ENCODE measurements around the gene NOL9.

NOL9 gene

GRCh38 chr1:6588893-6589520, 34.7 kb upstream of the NOL9 start:
- ATAC-seq = no peak

- ATAC-seq = no peak
These were observed 34.0 kb upstream of the NOL9 start for GRCh38 chr1:6588128-6588892.

DNA sequence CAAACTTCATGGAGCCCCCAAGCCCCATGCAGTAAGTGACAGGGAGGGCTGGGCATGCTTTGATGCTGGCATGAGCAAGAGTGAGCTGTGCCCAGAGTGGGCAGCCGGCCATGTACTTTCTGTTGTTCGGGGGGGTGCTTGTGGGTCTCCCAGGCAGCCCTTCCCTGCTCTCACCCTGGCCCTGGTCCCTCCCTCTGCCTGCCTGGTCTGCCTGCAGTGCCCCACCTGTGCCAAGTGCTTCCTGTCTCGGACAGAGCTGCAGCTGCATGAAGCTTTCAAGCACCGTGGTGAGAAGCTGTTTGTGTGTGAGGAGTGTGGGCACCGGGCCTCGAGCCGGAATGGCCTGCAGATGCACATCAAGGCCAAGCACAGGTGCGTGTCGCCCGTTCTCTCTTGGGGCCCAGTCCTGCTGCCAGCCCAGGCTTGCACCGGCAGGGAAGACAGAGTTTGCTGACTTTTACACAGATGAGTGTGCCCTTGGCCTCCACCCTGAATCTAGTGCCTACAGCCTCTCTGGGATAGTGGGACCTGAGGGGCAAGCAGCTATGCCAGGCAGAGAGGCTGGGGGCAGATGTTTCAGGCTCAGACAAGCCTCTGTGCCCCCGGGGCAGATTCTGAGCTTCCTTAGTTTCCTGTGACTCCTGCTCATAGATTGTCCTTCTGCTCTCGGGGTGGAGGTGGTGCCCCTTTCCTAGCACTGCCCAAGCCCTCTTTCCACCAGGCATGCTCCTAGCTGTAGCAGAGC, 33.1 kb upstream of the NOL9 start:
- ATAC-seq = no peak

DNA sequence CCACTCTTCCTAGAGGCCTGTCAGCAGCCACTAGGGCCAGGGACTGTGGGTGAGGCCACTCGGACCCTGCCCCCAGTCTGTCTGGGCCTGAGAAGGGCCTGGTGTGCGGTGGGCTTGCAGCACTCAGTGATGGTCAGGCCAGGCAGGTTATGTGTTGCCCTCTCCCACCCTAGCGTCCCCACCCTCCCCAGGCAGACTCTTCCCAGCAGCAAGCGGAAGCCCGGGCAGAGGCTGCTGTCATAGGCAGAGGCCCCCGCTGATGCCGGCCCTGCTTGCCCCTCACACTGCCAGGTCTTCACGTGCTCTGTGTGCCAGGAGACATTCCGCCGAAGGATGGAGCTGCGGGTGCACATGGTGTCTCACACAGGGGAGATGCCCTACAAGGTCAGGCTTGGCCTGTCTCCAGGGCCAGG, 32.1 kb upstream of the NOL9 start:
- ATAC-seq = no peak

DNA sequence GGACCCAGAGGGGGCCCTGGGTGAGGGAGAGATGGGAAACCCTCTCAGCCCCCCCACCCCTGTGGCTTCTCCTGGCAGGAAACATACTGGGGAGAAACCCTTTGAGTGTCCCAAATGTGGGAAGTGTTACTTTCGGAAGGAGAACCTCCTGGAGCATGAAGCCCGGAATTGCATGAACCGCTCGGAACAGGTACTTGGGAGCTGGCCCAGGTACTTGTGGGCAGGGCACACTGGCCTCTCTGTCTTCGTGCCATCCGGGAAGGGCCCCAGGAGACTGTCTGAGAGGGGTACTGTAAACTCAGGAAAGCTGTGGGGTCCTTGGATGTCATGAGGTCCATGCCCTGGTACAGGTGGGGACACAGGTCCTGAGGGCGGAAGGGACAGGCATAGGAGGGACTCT, 31.5 kb upstream of the NOL9 start:
- ATAC-seq = no peak

DNA sequence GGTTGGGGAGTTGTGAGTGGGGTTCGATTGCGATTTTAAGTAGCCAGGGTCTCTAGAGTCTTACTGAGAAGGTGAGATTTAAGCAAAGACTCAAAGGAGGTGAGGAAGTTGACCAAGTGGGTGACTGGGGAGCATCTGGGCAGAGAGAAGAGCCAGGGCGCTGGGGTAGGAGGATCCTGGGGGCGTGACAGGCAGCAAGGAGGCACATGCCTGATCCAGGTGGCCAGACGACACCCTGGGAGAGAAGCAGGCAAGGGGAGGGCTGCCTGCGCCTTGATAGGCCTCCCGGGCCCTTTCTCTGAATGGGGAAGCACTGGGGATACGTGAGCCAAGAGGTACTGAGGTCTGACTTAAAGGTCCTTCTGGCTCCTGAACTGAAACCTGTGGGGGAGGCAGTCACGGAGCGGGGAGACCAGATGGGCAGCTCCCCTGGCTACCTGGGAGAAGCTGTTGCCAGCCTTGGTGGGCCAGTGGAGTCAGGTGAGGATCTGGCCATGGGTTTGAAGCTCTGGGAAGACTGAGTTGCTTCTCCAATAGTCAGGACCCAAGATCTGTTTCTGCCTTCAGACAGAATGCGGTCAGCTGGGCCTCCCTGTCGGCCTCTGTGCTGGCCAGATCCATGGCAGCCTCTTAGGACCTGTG, 30.9 kb upstream of the NOL9 start:
- no peak for ATAC-seq

GRCh38 chr1:6584126-6585080, 30.1 kb upstream of the NOL9 start:
- ATAC-seq = no peak

- no peak for ATAC-seq
These were observed 28.1 kb upstream of the NOL9 start for GRCh38 chr1:6582370-6582769.

DNA sequence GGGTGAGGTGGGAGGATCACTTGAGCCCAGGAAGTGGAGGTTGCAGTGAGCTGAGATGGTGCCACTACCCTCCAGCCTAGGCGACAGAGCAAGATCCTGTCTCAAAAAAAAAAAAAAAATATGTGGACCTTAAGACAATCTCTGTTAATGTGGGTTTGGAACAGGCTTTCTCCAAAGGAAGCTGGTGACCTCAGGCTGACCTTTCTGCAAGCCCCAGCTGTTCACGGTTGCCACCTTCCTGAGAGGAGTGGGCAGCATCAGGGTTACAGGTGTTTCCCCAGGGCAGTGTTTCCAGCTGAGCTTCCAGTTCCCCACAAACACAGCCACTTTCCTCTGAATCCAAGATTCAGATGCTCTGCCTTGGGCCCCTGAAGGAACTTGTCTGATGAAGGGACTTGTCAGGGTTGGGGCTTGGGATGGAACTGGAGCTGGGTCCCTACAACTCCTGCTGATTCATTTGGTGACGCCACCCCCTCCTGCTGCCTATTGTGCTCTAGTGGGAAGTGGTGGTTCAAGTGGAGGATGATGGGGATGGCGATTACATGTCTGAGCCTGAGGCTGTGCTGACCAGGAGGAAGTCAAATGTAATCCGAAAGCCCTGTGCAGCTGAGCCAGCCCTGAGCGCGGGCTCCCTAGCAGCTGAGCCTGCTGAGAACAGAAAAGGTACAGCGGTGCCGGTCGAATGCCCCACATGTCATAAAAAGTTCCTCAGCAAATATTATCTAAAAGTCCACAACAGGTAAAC, 27.4 kb upstream of the NOL9 start:
- ATAC-seq = no peak

DNA sequence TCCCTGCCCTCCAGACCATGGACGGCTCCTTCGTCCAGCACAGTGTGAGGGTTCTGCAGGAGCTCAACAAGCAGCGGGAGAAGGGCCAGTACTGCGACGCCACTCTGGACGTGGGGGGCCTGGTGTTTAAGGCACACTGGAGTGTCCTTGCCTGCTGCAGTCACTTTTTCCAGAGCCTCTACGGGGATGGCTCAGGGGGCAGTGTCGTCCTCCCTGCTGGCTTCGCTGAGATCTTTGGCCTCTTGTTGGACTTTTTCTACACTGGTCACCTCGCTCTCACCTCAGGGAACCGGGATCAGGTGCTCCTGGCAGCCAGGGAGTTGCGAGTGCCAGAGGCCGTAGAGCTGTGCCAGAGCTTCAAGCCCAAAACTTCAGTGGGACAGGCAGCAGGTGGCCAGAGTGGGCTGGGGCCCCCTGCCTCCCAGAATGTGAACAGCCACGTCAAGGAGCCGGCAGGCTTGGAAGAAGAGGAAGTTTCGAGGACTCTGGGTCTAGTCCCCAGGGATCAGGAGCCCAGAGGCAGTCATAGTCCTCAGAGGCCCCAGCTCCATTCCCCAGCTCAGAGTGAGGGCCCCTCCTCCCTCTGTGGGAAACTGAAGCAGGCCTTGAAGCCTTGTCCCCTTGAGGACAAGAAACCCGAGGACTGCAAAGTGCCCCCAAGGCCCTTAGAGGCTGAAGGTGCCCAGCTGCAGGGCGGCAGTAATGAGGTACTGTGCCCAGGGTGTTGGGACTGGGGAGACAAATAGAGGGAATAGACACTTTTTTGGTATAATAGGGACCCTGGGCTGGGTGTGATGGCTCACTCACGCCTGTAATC, 26.5 kb upstream of the NOL9 start:
- ATAC-seq = no peak

DNA sequence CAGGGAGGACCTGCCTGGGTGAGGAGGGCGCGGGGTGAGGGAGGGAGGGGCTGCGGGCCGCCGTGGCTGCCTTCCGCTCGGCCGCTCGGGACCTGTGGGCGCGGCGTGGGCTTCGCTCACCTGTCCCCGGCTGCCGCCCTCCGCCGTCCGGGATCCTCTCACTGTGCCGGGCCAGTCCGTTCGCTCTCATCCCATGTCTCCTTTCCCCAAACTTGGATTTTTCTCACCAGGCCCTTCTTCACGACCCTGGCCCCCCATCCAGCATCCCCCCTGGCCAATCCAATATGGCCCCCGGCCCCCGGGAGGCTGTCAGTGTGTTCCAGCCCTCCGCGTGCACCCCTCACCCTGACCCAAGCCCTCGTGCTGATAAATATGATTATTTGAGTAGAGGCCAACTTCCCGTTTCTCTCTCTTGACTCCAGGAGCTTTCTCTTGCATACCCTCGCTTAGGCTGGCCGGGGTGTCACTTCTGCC, 25.8 kb upstream of the NOL9 start:
- ATAC-seq = peak in 1 of 2 donors; percentile 1

DNA sequence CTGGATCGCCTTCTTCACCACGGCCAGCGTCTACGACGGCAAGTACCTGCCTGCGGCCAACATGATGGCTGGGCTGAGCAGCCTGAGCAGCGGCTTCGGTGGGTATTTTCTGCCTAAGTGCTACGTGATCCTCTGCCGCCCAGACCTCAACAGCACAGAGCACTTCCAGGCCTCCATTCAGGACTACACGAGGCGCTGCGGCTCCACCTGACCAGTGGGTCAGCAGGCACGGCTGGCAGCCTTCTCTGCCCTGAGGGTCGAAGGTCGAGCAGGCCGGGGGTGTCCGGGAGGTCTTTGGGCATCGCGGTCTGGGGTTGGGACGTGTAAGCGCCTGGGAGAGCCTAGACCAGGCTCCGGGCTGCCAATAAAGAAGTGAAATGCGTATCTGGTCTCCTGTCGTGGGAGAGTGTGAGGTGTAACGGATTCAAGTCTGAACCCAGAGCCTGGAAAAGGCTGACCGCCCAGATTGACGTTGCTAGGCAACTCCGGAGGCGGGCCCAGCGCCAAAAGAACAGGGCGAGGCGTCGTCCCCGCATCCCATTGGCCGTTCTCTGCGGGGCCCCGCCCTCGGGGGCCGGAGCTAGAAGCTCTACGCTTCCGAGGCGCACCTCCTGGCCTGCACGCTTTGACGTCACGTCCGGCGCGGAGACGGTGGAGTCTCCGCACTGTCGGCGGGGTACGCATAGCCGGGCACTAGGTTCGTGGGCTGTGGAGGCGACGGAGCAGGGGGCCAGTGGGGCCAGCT, 25.2 kb upstream of the NOL9 start, which contains the start of gene ZBTB48:
Gene ZBTB48, plus strand, starts transcription at position 621 of the 745 bp plus-strand sequence. CDS start 616 bp downstream, outside the sequence.
- ATAC-seq = peak; percentile 99

- ATAC-seq = no peak
These were observed 24.5 kb upstream of the NOL9 start for GRCh38 chr1:6578624-6579373.

DNA sequence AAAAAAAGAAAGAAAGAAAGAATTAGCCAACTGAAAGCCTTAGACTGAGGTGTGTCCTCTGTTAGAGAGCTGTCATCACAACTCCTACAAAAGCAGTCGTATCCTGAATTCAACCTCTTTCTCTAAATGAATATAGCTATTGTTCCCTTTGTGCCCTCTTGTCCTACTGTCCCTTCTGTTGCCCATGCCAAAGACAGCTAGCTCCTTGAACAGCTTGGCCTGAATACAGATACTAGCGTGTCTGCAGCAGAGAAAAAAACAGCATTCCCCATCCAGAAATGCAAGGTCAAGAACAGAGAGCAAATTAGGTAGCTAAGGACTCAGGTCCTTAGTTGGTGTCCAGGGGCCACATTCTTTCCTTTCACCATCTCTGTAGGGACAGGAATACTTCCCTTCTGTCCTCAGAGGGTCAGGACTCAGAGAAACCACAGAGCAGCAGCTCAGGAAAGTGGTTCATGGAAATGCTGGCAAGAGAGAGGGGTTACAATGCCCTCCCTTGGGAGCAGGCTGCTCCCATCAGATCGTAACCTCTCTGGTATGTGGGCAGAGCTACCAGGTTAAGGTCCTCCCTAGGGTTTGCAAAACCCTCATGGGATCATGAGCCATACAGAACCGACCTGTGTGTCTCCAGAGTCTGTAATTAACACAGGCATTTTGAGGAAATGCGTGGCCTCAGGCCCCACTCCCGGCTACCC, 23.7 kb upstream of the NOL9 start:
- ATAC-seq = no peak

DNA sequence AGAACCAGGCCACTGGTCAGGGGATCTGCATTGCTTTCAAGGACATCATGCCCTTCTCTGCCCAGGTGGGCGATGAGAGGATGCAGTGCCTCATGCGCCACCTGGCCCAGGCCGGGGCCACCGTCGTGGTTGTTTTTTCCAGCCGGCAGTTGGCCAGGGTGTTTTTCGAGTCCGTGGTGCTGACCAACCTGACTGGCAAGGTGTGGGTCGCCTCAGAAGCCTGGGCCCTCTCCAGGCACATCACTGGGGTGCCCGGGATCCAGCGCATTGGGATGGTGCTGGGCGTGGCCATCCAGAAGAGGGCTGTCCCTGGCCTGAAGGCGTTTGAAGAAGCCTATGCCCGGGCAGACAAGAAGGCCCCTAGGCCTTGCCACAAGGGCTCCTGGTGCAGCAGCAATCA, 20.5 kb upstream of the NOL9 start:
- no peak for ATAC-seq

GRCh38 chr1:6574025-6574620, 19.8 kb upstream of the NOL9 start:
- no peak for ATAC-seq

DNA sequence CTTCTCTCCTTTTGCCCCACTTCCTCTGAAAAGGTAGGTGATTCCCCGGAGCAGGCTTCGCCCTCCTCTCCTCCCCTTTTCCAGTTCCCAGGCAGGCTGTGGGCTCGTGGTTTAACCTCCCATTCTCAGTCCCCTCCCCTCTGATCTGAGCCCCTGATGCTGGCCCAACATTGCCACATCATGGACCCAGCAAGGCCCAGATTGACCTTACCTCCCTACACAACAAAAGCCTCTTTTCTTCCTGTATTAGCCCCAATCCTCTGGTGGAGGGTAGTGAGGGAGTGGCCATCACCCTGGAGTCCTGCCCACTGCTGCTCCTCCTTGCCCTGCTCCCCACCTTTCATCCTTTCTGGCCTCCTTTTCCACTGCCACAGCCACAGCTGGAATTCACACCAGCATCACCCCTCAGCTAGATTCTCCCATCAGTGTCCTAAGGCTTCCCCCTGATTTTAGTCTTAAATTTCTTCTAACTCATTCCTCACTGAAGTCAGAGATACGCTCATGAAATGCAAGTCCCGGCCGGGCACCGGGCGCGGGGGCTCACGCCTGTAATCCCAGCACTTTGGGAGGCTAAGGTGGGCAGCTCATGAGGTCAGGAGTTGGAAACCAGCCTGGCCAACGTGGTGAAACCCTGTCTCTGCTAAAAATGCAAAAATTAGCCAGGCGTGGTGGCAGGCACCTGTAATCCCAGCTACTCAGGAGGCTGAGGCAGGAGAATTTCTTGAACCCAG, 18.5 kb upstream of the NOL9 start:
- ATAC-seq = no peak

Data from activated CD4-positive, CD25-positive, alpha-beta regulatory T cell treated with anti-CD3 and anti-CD28 coated beads, Interleukin-2, amount 50 U/mL, for 24 hours (primary cell).